ENCODE results near the gene ADORA2B.

- TF ChIP-seq CTCF (IDR thresholded peaks at IDR 0.05; ENCODE audit: insufficient read depth, low read length, poor library complexity, severe bottlenecking) (no peak), EZH2phosphoT487 (conservative IDR thresholded peaks at IDR 0.05; ENCODE audit: low read length) (no peak)
Measured at GRCh38 chr17:15909481-15909991, 35.4 kb upstream of the ADORA2B start.

Measured in SU-DHL-6 (cell line).